OCI-LY1 (cell line): ENCODE data around the gene SPDYE3.

ENCODE experiments used
- EZH2 ChIP-seq: fragments of 200-600 bp; sonication (generic), shearing (Covaris generic); IDR thresholded peaks from 2 replicates; pipeline ENCODE4 v1.8.0; 2017; ENCODE audit warnings: borderline replicate concordance, mixed run types, mild to moderate bottlenecking, antibody characterized with exemption, low read length, moderate library complexity, mixed read lengths
- TF ChIP-seq, protein P1 (sequence below): fragments of 200-600 bp; sonication (generic), shearing (Covaris generic); IDR thresholded peaks from 2 replicates; pipeline ENCODE4 v1.5.1; 2017; ENCODE audit warnings: mild to moderate bottlenecking, antibody characterized with exemption, low read length, moderate library complexity, mixed read lengths

DNA sequence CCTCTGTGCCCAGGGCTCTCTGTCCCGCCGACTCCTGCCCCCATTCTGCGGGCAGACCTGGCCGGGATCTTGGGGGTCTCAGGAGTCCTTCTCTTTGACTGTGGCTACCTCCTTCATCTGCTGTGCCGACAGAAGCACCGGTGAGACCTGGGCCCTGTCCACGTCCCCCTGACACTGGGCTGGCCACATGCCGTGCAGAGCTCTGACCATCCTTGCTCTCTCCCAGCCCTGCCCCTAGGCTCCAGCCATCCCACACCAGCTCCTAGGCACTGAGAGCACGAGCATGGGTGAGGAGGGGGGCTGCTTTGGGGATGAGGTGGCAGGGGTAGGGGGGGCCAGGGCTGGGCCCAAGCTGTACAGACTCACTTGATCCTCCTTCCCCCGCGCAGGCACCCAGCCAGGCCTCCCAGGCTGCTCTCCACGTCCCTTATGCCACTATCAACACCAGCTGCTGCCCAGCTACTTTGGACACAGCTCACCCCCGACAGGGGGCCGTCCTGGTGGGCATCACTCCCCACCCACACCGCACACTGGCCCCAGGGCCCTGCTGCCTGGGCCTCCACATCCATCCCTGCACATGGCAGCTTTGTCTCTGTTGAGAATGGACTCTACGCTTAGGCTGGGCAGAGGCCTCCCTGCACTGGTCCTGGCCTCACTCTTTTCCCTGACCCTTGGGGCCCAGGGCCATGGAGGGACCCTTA, 45.6 kb downstream of the SPDYE3 start:
- TF ChIP-seq, protein P1, sequence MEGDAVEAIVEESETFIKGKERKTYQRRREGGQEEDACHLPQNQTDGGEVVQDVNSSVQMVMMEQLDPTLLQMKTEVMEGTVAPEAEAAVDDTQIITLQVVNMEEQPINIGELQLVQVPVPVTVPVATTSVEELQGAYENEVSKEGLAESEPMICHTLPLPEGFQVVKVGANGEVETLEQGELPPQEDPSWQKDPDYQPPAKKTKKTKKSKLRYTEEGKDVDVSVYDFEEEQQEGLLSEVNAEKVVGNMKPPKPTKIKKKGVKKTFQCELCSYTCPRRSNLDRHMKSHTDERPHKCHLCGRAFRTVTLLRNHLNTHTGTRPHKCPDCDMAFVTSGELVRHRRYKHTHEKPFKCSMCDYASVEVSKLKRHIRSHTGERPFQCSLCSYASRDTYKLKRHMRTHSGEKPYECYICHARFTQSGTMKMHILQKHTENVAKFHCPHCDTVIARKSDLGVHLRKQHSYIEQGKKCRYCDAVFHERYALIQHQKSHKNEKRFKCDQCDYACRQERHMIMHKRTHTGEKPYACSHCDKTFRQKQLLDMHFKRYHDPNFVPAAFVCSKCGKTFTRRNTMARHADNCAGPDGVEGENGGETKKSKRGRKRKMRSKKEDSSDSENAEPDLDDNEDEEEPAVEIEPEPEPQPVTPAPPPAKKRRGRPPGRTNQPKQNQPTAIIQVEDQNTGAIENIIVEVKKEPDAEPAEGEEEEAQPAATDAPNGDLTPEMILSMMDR = no peak
- TF ChIP-seq EZH2 = no peak
